ENCODE measurements around the gene ARHGAP33. TPM values are rescaled to one million over a fixed set of nuclear protein-coding genes. Genes with fewer than 3 reads are reported as not detected.

ARHGAP33 gene
- total RNA-seq, 1 donor from 2014 or later, result 1.0 TPM

DNA sequence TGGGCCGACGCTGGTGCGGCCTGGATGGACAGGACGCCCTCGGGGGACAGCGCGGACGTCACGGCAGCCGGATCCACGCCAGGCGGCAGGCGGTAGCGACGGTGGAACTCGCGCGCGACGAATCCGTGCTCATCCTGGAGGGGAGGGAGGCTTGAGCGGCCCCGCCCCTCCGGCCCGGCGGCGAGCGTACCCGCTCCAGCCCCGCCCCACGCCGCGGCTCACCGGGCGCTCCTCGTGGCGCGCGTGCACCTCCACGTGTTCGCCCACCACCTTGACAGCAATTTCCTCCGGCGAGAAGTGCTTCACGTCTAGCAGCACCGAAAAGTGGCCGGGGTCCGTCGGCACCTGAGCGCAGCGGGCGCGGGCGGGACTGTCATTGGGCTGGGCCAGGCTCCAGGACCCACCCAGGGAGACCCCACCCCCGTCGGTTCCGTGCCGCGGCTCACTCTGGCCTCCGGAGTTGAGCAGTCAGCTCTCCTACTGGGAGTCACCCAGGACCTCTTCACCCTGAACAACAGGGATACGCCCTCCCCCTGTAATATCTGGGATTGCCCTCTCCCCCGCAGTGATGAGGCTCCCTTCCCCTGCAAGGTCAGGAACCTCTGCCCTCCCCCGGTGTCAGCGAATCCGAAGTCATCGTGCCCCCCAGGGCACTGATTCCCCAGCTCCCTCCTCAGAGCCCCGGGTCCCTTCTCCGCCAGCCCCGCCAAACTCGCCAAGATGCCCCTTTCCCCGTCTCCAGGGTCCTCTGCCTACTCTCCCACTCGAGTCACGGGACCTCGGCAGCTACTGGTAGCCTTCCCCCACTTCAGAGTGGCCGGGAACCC lies 19.6 kb upstream of the ARHGAP33 start:
- H3K27me3 ChIP-seq (ENCODE audit: control insufficient read depth in 3 of 3, insufficient read depth in 3 of 3, low read length in 3 of 3), result no peaks in the 10 kb centered on the region
- H3K4me1 ChIP-seq (ENCODE audit: control insufficient read depth in 3 of 3, insufficient read depth in 3 of 3, low read length in 3 of 3), result peaks cover 32 to 49% (median 39%) of the 10 kb centered on the region in 3 donors
- peak overlapping the region; percentile 99 for H3K27ac ChIP-seq (ENCODE audit: low read depth, low read length)
- H3K9ac ChIP-seq (ENCODE audit: low read depth in 1 of 3, low read length in 3 of 3), result peak overlapping the region; percentile 95 to 100 (median 95)
- H3K9me3 ChIP-seq (ENCODE audit: control insufficient read depth in 3 of 3, low read length in 3 of 3), result no peaks in the 10 kb centered on the region
- H3K36me3 ChIP-seq (ENCODE audit: control insufficient read depth in 3 of 3, insufficient read depth in 3 of 3, low read length in 3 of 3), result peaks cover 16 to 24% (median 19%) of the 10 kb centered on the region in 3 donors
- H3K4me3 ChIP-seq (ENCODE audit: low read length in 3 of 3), result peak overlapping the region; percentile 86 to 100 (median 98)

DNA sequence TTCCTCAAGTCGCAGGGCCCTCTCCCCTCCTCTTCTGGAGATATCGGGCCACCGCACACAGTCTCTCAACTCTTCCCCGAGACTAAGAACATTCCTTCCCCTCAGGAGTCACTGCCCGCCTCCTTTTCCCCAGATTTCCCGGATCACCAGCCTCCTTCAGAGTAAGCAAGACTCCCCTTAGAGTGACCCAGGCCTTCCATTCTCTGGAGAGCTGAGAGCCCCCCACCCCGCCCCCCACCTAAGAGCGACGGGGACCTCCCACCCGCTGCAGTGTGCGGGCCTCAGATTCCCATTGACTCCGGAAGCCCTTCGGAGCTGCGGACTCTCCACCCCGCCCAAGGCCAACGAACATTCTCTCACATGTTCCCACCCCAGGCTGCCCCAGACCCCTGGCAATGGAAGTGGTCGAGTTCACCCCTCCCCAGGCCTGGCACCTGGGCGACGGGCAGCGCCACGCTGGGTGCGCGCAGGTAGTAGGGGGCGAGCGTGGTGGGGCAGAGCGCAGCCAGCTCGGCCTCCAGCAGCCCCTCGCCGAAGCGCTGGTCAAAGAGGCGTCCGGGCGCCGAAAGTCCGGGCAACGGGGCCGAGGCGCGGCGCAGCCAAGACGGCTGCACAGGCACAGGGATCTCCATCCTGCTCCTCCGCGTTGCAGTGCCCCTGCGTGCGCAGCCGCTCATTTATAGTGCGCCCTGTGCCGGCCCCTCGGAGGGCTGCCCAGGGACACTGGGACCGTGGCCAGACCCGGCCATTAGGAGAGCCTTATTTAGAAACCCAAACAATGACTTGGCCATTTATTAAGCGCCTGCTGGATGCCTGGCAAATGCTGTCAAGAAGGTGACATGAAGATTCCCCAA lies 18.8 kb upstream of the ARHGAP33 start, which contains the start of gene HSPB6:
TSS of gene HSPB6 (minus strand) at position 653 of the 854 bp plus-strand sequence. CDS start at position 632, 21 bp downstream.
- Histone ChIP-seq H3K4me1 (ENCODE audit: control insufficient read depth in 3 of 3, insufficient read depth in 3 of 3, low read length in 3 of 3) (peaks cover 32 to 49% (median 39%) of the 10 kb centered on the region in 3 donors), H3K9ac (ENCODE audit: low read depth in 1 of 3, low read length in 3 of 3) (peak within 1 kb of the TSS; percentile 95 to 100 (median 95)), H3K36me3 (ENCODE audit: control insufficient read depth in 3 of 3, insufficient read depth in 3 of 3, low read length in 3 of 3) (peaks cover 16 to 26% (median 23%) of the 10 kb centered on the region in 3 donors)

DNA sequence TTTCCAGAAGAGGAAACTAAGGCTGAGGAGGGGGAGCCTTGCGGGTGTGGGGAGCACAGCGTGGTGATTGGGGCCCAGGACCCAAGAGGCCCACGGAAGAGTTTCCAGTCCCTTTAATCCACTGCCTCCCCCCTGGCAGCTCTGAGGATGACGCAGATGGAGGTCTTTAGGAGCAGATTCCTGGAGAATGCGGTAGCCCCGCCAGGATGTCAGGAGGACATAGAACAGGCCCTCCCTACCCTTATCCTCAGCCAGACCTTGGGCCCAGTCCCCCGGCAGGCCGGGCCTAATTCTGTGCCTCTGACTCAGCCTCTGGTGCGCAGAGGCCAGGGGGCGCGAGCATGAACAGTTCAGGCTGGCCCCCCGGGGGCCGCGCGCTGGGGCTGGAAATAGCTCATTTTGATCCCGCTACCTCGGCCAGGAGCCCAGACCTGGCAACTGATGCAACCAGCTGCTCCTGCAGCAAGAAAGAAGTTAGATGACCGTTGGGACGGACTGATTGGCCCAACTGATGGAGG lies 18.1 kb upstream of the ARHGAP33 start:
- Histone ChIP-seq H3K4me3 (ENCODE audit: low read length in 3 of 3) (peak overlapping the region; percentile 86 to 100 (median 98)), H3K36me3 (ENCODE audit: control insufficient read depth in 3 of 3, insufficient read depth in 3 of 3, low read length in 3 of 3) (peaks cover 21 to 26% (median 23%) of the 10 kb centered on the region in 3 donors), H3K27me3 (ENCODE audit: control insufficient read depth in 3 of 3, insufficient read depth in 3 of 3, low read length in 3 of 3) (no peaks in the 10 kb centered on the region), H3K4me1 (ENCODE audit: control insufficient read depth in 3 of 3, insufficient read depth in 3 of 3, low read length in 3 of 3) (peaks cover 32 to 49% (median 35%) of the 10 kb centered on the region in 3 donors), H3K9me3 (ENCODE audit: control insufficient read depth in 3 of 3, low read length in 3 of 3) (no peaks in the 10 kb centered on the region), H3K9ac (ENCODE audit: low read depth in 1 of 3, low read length in 3 of 3) (peak overlapping the region; percentile 89 to 100 (median 95)), H3K27ac (ENCODE audit: low read depth, low read length) (peak overlapping the region; percentile 99)

More for the DNA sequence above, 18.8 kb upstream of the ARHGAP33 start, which contains the start of gene HSPB6:
- Histone ChIP-seq H3K4me3 (ENCODE audit: low read length in 3 of 3) (peak within 1 kb of the TSS; percentile 86 to 100 (median 98)), H3K9me3 (ENCODE audit: control insufficient read depth in 3 of 3, low read length in 3 of 3) (no peaks in the 10 kb centered on the region), H3K27me3 (ENCODE audit: control insufficient read depth in 3 of 3, insufficient read depth in 3 of 3, low read length in 3 of 3) (no peaks in the 10 kb centered on the region), H3K27ac (ENCODE audit: low read depth, low read length) (peak within 1 kb of the TSS; percentile 99)

DNA sequence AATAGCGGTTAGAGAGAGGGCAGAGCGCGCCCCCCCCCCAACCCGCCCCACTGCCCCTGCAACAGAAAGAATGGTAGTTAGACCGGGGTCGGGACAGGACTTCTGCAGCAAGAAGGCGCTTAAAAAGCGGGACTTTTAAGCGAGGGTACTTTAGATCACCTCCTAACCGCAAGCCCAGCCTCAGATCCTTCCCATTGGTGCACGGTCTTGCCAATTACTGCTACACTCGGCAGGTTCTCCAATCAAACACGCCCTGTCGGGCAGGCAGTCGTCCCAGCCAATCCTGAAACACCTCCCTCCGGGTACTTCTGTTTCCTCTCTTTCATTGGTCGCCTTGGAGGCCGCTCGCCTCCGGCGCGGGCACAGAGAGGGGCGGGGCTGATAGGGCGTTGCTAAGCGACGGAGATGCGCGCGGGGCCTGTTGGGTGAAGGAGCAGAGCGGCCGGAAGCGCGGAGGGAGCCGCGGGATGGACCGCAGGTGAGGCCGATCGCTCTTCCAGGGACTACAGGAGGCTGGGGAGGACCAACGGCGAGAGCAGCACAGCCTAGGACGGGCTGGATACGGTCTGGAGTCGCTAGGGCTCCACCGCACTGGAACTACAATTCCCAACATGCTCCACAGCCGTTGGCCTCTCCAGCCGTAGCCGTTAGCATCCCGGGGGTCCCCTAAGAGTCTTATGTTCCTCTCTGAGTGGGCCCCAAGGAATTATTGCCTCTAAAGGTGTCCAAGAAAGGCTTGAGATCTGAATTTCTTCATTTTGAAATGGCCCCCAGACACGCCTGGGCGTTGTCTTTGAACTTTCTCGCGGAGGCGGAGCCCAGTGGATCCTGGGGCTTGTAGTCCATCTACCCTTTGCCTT lies 17.4 kb upstream of the ARHGAP33 start, which contains the start of gene PROSER3:
TSS of gene PROSER3 (plus strand) at position 428 of the 860 bp plus-strand sequence. CDS start at position 468, 40 bp downstream.
- peak within 1 kb of the TSS; percentile 98 to 100 (median 100) for H3K4me3 ChIP-seq (ENCODE audit: low read length in 3 of 3)
- peak within 1 kb of the TSS; percentile 99 for H3K27ac ChIP-seq (ENCODE audit: low read depth, low read length)
- H3K9ac ChIP-seq (ENCODE audit: low read depth in 1 of 3, low read length in 3 of 3), result peak within 1 kb of the TSS; percentile 93 to 100 (median 95)
- H3K4me1 ChIP-seq (ENCODE audit: control insufficient read depth in 3 of 3, insufficient read depth in 3 of 3, low read length in 3 of 3), result peaks cover 32 to 49% (median 35%) of the 10 kb centered on the region in 3 donors
- H3K36me3 ChIP-seq (ENCODE audit: control insufficient read depth in 3 of 3, insufficient read depth in 3 of 3, low read length in 3 of 3), result peaks cover 17 to 20% (median 17%) of the 10 kb centered on the region in 3 donors
- H3K27me3 ChIP-seq (ENCODE audit: control insufficient read depth in 3 of 3, insufficient read depth in 3 of 3, low read length in 3 of 3), result no peaks in the 10 kb centered on the region
- no peaks in the 10 kb centered on the region for H3K9me3 ChIP-seq (ENCODE audit: control insufficient read depth in 3 of 3, low read length in 3 of 3)

DNA sequence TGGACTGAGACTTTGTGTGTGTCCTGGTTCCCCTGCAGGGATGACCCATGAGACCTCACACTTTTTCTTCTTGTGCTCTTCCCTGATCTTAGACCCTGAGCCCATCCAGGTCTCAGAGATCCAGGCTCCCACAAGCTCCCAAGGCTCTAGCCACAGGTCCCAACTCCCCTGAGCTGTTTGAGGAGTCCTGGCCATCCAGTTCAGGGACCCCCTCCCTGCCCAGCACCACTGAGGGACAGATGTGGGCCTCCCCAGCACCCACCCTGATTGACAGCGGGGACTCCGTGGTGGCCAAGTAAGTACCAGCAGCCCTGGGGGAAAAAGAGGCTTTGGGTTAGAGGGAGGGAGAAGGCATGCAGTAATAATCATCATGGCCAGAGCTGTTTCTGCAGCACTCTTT lies 15.7 kb upstream of the ARHGAP33 start:
- H3K4me3 ChIP-seq (ENCODE audit: low read length in 3 of 3), result no peak overlapping the region
- peaks cover 4 to 11% (median 10%) of the 10 kb centered on the region in 3 donors for H3K36me3 ChIP-seq (ENCODE audit: control insufficient read depth in 3 of 3, insufficient read depth in 3 of 3, low read length in 3 of 3)
- H3K27ac ChIP-seq (ENCODE audit: low read depth, low read length), result no peak overlapping the region
- no peak overlapping the region for H3K9ac ChIP-seq (ENCODE audit: low read depth in 1 of 3, low read length in 3 of 3)
- H3K9me3 ChIP-seq (ENCODE audit: control insufficient read depth in 3 of 3, low read length in 3 of 3), result no peaks in the 10 kb centered on the region
- H3K4me1 ChIP-seq (ENCODE audit: control insufficient read depth in 3 of 3, insufficient read depth in 3 of 3, low read length in 3 of 3), result peaks cover 24 to 36% (median 26%) of the 10 kb centered on the region in 3 donors
- no peaks in the 10 kb centered on the region for H3K27me3 ChIP-seq (ENCODE audit: control insufficient read depth in 3 of 3, insufficient read depth in 3 of 3, low read length in 3 of 3)

DNA sequence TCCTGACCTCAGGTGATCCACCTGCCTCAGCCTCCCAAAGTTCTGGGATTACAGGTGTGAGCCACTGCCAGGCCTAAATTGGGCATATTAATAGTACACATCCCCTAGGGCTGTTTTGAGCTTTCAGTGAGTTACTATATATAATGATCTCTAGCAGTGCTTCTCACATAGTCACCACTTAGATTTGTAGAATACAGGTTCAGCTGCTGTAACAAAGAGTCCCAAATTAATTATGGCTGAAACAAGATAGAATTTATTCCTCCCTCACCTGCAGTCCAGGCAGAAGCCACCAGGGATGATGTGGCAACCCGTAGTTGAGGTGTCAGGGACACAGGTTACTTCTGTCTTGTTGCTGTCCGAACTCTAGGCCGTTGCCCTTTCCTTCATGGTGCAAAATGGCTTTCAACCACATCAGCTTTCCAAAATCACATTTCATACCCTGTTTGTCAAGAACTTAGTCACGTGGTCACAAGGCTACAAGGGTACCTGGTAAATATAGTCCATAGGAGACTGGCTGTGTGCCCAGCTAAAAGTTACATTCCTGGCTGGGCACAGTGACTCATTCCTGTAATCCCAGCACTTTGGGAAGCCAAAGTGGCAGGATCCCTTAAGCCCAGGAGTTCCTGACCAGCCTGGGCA lies 14.5 kb upstream of the ARHGAP33 start:
- Histone ChIP-seq H3K27me3 (ENCODE audit: control insufficient read depth in 3 of 3, insufficient read depth in 3 of 3, low read length in 3 of 3) (no peaks in the 10 kb centered on the region), H3K4me1 (ENCODE audit: control insufficient read depth in 3 of 3, insufficient read depth in 3 of 3, low read length in 3 of 3) (peaks cover 18 to 26% (median 19%) of the 10 kb centered on the region in 3 donors), H3K36me3 (ENCODE audit: control insufficient read depth in 3 of 3, insufficient read depth in 3 of 3, low read length in 3 of 3) (peaks cover 9 to 16% (median 14%) of the 10 kb centered on the region in 3 donors), H3K4me3 (ENCODE audit: low read length in 3 of 3) (no peak overlapping the region), H3K27ac (ENCODE audit: low read depth, low read length) (no peak overlapping the region), H3K9me3 (ENCODE audit: control insufficient read depth in 3 of 3, low read length in 3 of 3) (no peaks in the 10 kb centered on the region), H3K9ac (ENCODE audit: low read depth in 1 of 3, low read length in 3 of 3) (no peak overlapping the region)

DNA sequence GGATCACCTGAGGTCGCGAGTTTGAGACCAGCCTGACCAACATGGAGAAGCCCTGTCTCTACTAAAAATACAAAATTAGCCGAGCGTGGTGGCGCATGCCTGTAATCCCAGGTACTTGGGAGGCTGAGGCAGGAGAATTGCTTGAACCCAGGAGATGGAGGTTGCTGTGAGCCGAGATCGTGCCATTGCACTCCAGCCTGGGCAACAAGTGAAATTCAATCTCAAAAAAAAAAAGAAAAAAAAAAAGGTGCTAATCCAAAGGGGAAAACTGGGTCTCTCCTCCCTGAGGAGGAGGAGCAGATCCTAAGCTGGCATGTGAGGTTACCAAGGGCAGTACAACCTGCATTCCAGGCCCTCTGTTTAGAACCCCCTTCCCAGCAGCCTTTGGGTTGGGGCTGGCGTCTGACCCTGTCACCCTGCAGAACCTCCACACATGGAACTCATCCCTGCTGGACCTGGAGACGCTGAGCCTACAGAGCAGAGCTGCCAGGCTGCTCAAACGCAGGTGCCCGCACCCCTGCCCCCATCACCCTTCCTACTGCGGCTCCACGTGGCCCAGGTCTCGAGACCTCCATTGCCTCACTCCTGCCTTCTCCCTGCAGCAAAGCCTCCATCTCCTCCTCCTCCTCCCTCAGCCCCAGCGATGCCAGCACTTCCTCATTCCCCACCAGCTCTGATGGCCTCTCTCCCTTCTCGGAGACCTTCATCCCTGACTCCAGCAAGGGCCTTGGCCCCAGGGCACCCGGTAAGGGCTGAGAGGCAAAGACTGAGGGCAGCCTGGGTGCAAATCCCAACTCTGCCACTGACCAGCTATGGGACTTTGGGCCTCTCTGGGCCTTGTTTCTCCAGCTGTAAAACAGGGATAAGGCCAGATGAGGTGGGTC lies 10.7 kb upstream of the ARHGAP33 start:
- Histone ChIP-seq H3K27ac (ENCODE audit: low read depth, low read length) (no peak overlapping the region), H3K9ac (ENCODE audit: low read depth in 1 of 3, low read length in 3 of 3) (no peak overlapping the region), H3K4me1 (ENCODE audit: control insufficient read depth in 3 of 3, insufficient read depth in 3 of 3, low read length in 3 of 3) (no peaks in the 10 kb centered on the region), H3K4me3 (ENCODE audit: low read length in 3 of 3) (no peak overlapping the region), H3K27me3 (ENCODE audit: control insufficient read depth in 3 of 3, insufficient read depth in 3 of 3, low read length in 3 of 3) (no peaks in the 10 kb centered on the region), H3K9me3 (ENCODE audit: control insufficient read depth in 3 of 3, low read length in 3 of 3) (no peaks in the 10 kb centered on the region), H3K36me3 (ENCODE audit: control insufficient read depth in 3 of 3, insufficient read depth in 3 of 3, low read length in 3 of 3) (peaks cover 9 to 16% (median 10%) of the 10 kb centered on the region in 3 donors)

DNA sequence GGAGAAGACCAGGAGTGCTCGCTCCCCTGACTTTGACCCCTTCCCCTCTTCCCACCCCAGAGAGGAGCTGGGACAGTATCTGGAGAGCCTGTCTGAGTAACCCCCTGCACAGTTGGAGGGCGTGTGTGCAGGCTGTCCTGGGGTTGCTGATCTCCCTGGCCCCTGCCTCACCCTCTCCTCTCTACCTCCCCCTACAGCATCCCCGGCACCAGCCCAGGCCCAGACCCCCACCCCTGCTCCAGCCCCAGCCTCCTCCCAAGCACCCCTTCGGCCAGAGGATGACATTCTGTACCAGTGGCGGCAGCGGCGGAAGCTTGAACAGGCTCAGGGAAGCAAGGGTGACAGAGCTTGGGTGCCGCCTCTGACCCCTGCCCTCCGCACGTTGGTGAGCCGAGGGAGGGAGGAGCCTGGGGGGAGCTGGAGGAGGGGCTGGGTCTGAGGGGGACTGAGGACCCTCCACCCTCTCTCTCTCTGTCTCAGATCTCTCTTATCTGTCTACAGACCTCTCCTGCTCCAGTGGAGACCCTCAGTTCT lies 8.7 kb upstream of the ARHGAP33 start:
- Histone ChIP-seq H3K27ac (ENCODE audit: low read depth, low read length) (no peak overlapping the region), H3K36me3 (ENCODE audit: control insufficient read depth in 3 of 3, insufficient read depth in 3 of 3, low read length in 3 of 3) (peaks cover 5 to 12% (median 10%) of the 10 kb centered on the region in 3 donors), H3K4me3 (ENCODE audit: low read length in 3 of 3) (no peak overlapping the region)

More for the DNA sequence above, 8.7 kb upstream of the ARHGAP33 start:
- H3K9me3 ChIP-seq (ENCODE audit: control insufficient read depth in 3 of 3, low read length in 3 of 3), result no peaks in the 10 kb centered on the region
- H3K9ac ChIP-seq (ENCODE audit: low read depth in 1 of 3, low read length in 3 of 3), result no peak overlapping the region
- H3K27me3 ChIP-seq (ENCODE audit: control insufficient read depth in 3 of 3, insufficient read depth in 3 of 3, low read length in 3 of 3), result no peaks in the 10 kb centered on the region
- H3K4me1 ChIP-seq (ENCODE audit: control insufficient read depth in 3 of 3, insufficient read depth in 3 of 3, low read length in 3 of 3), result no peaks in the 10 kb centered on the region

Measured in skeletal muscle tissue (tissue), 4 donors.